Measurements from ENCODE around the gene RBFOX1.

RBFOX1 gene

DNA sequence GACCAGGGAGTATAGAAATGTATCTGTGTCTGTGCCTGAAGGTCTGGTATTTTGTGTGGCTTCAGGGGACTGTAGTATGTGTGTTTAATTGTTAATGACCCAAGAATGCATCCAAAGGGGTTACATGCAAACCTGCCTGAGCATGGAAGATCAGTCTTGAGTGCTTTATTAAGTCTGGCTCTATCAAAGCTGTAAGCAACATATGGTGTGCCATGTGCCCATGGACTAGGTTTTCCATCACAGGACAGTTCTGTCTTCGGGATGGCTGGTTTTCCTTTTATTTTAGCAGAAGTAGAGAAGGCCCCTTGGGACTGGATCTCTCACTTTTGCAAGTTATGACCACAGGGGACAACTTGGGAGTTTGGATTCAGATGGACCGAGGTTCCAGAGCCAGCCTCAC, 18.2 kb downstream of the RBFOX1 start:
- Histone ChIP-seq H3K36me3 (ENCODE audit: control insufficient read depth in 2 of 2, insufficient read depth in 2 of 2, low read length in 2 of 2) (no peaks in the 10 kb centered on the region), H3K27me3 (ENCODE audit: control insufficient read depth in 1 of 2, insufficient read depth in 2 of 2, low read length in 2 of 2) (no peaks in the 10 kb centered on the region), H3K27ac (ENCODE audit: low read length) (no peak overlapping the region), H3K9me3 (ENCODE audit: control insufficient read depth in 2 of 2, low read length in 2 of 2) (no peaks in the 10 kb centered on the region), H3K9ac (ENCODE audit: low read length in 2 of 2) (no peak overlapping the region), H3K4me1 (ENCODE audit: control insufficient read depth, insufficient read depth, low read length) (no peaks in the 10 kb centered on the region), H3K4me3 (ENCODE audit: low read length in 2 of 2) (no peak overlapping the region)

DNA sequence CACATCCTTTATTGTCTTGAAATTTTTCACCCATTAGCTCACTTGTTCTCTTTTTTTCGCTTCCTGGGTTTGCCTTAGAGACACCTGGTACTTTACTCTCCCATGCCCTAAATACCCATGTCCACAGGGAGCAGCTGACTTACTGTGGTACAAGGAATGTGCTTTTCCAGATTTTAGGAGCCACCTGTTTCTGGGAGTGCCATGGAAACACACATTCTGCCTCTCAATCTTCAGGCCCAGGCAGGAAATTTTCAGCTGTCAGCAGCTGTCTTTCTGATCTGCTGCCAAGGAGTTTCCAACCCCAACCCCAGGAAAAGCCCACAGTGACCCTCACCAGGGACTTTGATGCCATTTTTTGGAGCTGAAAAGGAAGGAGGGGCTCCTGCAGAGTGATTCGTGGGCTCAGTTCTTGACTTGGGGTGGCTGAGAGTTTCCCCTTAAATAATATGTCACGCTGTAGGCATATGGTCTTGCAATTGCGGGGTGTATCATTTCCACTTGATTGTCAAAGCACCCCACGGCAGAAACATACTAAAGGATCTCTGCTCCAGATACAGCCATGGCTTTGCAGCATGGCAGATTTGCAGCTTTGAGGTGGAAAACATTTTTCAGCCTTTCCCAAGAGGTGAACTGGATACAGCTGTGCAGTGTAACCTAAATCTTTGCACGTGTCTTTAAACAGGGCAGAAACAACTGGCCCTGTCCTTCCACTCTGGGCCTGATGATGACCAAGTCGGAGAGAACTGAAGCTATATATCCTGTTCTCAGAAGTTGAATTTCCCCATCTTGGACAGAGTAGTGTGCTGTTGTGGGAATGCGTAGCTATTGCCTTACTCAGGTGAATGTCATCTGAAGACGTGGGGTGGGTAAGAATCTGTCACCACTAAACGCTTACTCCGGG, 19.2 kb downstream of the RBFOX1 start:
- H3K27ac ChIP-seq (ENCODE audit: low read length), result no peak overlapping the region
- H3K4me1 ChIP-seq (ENCODE audit: control insufficient read depth, insufficient read depth, low read length), result no peaks in the 10 kb centered on the region
- H3K9ac ChIP-seq (ENCODE audit: low read length in 2 of 2), result no peak overlapping the region
- no peaks in the 10 kb centered on the region for H3K36me3 ChIP-seq (ENCODE audit: control insufficient read depth in 2 of 2, insufficient read depth in 2 of 2, low read length in 2 of 2)
- no peak overlapping the region for H3K4me3 ChIP-seq (ENCODE audit: low read length in 2 of 2)
- no peaks in the 10 kb centered on the region for H3K27me3 ChIP-seq (ENCODE audit: control insufficient read depth in 1 of 2, insufficient read depth in 2 of 2, low read length in 2 of 2)
- H3K9me3 ChIP-seq (ENCODE audit: control insufficient read depth in 2 of 2, low read length in 2 of 2), result no peaks in the 10 kb centered on the region

DNA sequence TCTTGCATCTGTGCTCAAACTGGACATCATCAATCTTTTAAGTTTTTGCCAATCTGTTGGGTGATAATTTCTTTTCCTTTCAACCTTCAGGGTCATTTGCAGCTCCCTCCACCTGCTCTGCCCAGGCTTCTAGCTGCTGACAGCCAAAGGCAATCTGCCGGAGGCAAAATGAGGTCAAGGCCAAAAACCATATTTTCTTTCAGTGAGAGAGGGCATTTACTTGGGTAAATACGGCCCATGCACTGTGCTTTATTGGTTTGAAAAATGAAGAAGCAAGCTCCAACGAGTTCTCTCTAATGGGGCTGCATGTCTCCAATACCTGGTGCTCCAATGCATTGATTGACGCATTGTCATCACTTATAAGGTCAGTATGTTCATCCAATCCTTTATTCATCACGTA, 23.1 kb downstream of the RBFOX1 start:
- Histone ChIP-seq H3K36me3 (ENCODE audit: control insufficient read depth in 2 of 2, insufficient read depth in 2 of 2, low read length in 2 of 2) (no peaks in the 10 kb centered on the region), H3K27me3 (ENCODE audit: control insufficient read depth in 1 of 2, insufficient read depth in 2 of 2, low read length in 2 of 2) (no peaks in the 10 kb centered on the region), H3K9me3 (ENCODE audit: control insufficient read depth in 2 of 2, low read length in 2 of 2) (no peaks in the 10 kb centered on the region), H3K27ac (ENCODE audit: low read length) (no peak overlapping the region), H3K4me3 (ENCODE audit: low read length in 2 of 2) (no peak overlapping the region), H3K9ac (ENCODE audit: low read length in 2 of 2) (no peak overlapping the region), H3K4me1 (ENCODE audit: control insufficient read depth, insufficient read depth, low read length) (no peaks in the 10 kb centered on the region)

DNA sequence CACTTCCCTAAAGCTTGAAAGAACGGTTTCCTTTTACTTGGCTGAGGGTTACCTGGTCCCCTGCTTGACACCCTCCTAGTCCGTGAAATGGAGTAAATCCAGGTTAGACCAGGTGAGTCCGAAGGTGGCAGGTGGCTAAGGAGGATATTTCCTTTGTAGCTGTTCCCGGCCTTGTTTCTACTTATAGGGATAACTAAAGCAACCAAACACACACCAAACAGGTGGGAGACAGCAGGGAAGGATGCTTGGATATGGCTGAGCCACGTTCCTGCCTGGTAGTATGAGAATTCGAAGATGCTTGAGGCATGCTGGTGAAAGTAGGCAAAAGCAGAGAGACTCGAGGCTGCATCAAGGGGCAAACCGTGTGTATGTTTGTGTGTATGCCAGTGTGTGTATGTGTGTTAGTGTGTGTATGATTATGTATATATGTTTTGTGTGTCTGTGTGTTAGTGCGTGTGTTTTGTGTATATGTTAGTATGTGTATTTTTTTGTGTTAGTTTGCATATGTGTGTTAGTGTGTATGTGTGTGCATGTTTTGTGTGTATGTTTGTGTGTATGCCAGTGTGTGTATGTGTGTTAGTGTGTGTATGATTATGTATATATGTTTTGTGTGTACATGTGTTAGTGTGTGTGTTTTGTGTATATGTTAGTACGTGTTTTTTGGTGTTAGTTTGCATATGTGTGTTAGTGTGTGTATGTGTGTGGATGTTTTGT, 28.9 kb downstream of the RBFOX1 start:
- Histone ChIP-seq H3K36me3 (ENCODE audit: control insufficient read depth in 2 of 2, insufficient read depth in 2 of 2, low read length in 2 of 2) (no peaks in the 10 kb centered on the region), H3K4me1 (ENCODE audit: control insufficient read depth, insufficient read depth, low read length) (peaks cover 6% of the 10 kb centered on the region), H3K9ac (ENCODE audit: low read length in 2 of 2) (no peak overlapping the region), H3K27me3 (ENCODE audit: control insufficient read depth in 1 of 2, insufficient read depth in 2 of 2, low read length in 2 of 2) (no peaks in the 10 kb centered on the region), H3K9me3 (ENCODE audit: control insufficient read depth in 2 of 2, low read length in 2 of 2) (no peaks in the 10 kb centered on the region), H3K27ac (ENCODE audit: low read length) (no peak overlapping the region), H3K4me3 (ENCODE audit: low read length in 2 of 2) (no peak overlapping the region)

DNA sequence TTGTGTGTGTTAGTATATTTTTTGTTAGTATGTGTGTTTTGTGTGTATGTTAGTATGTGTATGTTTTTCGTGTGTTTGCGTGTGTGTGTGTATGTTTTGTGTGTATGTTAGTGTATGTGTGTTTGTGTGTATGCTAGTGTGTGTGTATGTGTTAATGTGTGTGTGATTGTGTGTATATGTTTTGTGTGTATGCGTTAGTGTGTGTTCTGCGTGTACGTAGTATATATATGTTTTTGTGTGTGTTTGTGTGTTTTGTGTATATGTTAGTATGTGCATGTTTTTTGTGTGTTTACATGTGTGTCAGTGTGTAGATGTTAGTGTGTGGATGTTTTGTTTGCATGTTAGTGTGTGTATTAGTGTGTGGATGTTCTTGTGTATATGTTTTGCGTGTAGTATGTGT, 29.6 kb downstream of the RBFOX1 start:
- Histone ChIP-seq H3K27me3 (ENCODE audit: control insufficient read depth in 1 of 2, insufficient read depth in 2 of 2, low read length in 2 of 2) (no peaks in the 10 kb centered on the region), H3K4me1 (ENCODE audit: control insufficient read depth, insufficient read depth, low read length) (peaks cover 6% of the 10 kb centered on the region), H3K4me3 (ENCODE audit: low read length in 2 of 2) (no peak overlapping the region), H3K9ac (ENCODE audit: low read length in 2 of 2) (no peak overlapping the region), H3K36me3 (ENCODE audit: control insufficient read depth in 2 of 2, insufficient read depth in 2 of 2, low read length in 2 of 2) (no peaks in the 10 kb centered on the region), H3K27ac (ENCODE audit: low read length) (no peak overlapping the region), H3K9me3 (ENCODE audit: control insufficient read depth in 2 of 2, low read length in 2 of 2) (no peaks in the 10 kb centered on the region)

DNA sequence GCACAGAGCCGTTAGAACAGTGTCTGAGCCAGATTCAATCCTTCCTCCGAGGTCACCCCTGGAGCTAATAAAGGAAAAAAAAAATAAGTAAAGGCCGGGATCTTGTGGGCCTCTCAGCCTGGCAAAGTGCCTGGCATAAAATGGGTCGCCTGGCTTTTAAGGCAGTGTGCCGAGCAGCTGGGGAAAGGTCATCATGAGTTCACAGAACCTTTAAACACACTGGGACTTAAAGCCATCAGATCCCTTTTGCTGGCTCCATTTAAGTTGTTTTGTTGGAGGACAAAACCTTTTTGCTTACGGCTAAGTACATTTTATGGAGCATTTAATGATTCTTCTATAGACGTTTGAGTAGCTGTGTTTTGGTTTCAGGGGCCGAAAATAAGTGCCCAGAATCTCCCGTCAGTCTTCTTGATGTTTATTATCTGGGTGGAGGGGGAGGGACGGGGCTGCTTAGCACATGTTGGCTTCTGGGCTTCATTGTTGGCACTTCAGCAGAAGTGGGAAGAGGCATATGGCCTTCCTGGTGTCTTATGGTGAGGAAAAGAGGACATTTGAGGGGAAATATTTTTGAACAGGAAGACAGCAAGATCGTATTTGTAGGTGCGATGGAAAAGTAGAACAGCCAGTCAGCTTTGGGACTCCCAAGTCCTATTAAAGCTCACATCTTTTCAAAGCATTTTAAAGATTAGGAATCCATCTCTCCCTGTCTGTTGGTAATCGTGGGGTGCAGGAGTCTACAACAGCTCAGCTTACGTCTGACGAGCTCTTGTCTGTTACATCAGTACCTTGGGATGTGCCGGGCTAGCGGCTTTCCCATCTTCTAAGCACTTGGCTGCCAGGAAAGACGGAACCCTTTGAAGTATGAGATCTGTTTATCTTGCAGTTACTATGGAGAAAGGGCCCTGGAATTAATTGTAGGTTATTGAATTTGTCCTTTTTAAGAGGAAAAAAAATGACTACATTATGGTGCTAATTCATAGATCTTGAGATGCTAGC, 31.1 kb downstream of the RBFOX1 start:
- H3K9me3 ChIP-seq (ENCODE audit: control insufficient read depth in 2 of 2, low read length in 2 of 2), result no peaks in the 10 kb centered on the region
- no peaks in the 10 kb centered on the region for H3K36me3 ChIP-seq (ENCODE audit: control insufficient read depth in 2 of 2, insufficient read depth in 2 of 2, low read length in 2 of 2)
- no peaks in the 10 kb centered on the region for H3K27me3 ChIP-seq (ENCODE audit: control insufficient read depth in 1 of 2, insufficient read depth in 2 of 2, low read length in 2 of 2)
- peaks cover 6% of the 10 kb centered on the region for H3K4me1 ChIP-seq (ENCODE audit: control insufficient read depth, insufficient read depth, low read length)
- H3K27ac ChIP-seq (ENCODE audit: low read length), result no peak overlapping the region
- no peak overlapping the region for H3K9ac ChIP-seq (ENCODE audit: low read length in 2 of 2)
- no peak overlapping the region for H3K4me3 ChIP-seq (ENCODE audit: low read length in 2 of 2)

DNA sequence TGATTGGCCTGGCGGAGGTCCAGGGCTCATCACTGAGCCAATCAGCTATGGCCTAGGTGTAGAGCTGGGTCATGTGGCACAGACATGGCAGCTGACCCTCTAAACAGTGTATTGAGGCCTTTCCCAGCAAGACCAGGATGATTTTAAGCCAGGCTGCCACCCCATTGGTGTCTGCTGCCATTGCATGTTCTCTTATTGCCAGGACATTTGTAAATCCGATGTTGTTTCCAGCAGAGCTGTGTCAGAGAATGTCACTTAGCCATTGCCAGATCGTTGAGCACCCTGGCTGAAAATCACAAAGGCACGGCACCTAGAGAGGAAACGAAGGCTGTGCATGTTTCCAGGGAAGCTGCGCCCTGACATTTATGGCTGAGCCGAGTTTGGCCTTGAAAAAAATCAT, 33.4 kb downstream of the RBFOX1 start:
- Histone ChIP-seq H3K36me3 (ENCODE audit: control insufficient read depth in 2 of 2, insufficient read depth in 2 of 2, low read length in 2 of 2) (no peaks in the 10 kb centered on the region), H3K4me1 (ENCODE audit: control insufficient read depth, insufficient read depth, low read length) (peaks cover 6% of the 10 kb centered on the region), H3K9ac (ENCODE audit: low read length in 2 of 2) (no peak overlapping the region), H3K27me3 (ENCODE audit: control insufficient read depth in 1 of 2, insufficient read depth in 2 of 2, low read length in 2 of 2) (no peaks in the 10 kb centered on the region), H3K9me3 (ENCODE audit: control insufficient read depth in 2 of 2, low read length in 2 of 2) (no peaks in the 10 kb centered on the region), H3K4me3 (ENCODE audit: low read length in 2 of 2) (no peak overlapping the region), H3K27ac (ENCODE audit: low read length) (no peak overlapping the region)

DNA sequence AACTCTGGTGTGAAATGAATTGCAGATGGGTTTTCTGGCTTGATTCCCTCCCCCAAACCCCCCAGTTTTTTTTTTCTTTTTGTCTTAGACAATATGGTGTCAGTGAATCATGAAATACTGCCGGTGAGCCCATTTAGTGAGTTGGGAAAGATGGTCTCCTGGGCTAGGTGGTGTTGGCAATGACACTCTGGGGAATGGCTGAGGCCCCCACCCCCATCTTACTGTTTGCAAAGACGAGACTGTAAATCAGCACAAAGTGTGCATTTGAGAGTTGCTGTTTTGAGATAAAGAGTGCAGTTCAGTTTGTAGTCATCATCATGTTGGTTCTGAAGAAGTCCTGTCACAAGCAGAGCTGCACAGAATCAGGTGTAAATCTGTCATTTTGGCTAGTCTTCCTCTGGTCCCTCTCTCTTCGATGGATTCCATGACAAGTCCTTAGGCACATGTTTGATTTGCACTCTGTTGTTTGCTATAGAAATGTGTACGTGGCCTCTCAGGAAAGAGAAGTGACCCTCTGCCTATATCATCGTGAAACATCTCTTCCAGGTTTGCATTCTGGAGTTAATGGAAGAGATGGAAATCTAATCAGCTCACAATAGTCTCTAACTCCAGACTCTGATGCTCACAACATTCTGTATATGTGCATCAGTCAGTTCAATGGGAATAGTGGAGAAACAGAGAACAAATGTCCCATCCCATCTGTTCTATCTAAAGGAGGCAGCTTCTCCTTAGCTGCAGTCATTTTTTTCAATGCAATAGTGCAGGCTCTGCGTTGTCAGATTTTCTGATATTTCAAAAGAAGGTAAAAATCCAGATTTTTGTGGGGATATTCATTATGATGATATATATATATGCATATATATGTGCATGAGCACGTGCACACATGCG, 34.6 kb downstream of the RBFOX1 start:
- no peak overlapping the region for H3K4me3 ChIP-seq (ENCODE audit: low read length in 2 of 2)

DNA sequence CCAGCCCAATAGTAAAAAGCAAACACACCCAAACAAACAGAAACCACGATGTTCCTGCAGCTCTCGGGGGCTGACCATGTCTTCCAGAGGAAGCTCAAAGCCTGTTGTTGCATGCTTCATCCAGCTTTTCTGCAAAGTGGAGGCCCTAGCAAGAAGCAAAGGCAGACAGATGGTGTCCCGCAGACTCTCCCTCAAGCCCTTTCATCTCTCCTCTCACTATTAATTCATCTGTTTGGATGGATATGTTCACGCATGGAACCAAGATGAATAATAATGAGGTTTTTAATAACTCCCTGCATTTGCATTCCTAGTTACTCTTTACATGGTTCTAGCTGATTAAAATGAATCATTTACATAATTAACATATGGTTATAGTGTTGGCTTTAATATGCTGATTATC, 36.6 kb downstream of the RBFOX1 start:
- no peaks in the 10 kb centered on the region for H3K36me3 ChIP-seq (ENCODE audit: control insufficient read depth in 2 of 2, insufficient read depth in 2 of 2, low read length in 2 of 2)
- no peaks in the 10 kb centered on the region for H3K9me3 ChIP-seq (ENCODE audit: control insufficient read depth in 2 of 2, low read length in 2 of 2)
- H3K4me3 ChIP-seq (ENCODE audit: low read length in 2 of 2), result no peak overlapping the region
- H3K27ac ChIP-seq (ENCODE audit: low read length), result no peak overlapping the region
- H3K4me1 ChIP-seq (ENCODE audit: control insufficient read depth, insufficient read depth, low read length), result no peaks in the 10 kb centered on the region
- no peak overlapping the region for H3K9ac ChIP-seq (ENCODE audit: low read length in 2 of 2)
- H3K27me3 ChIP-seq (ENCODE audit: control insufficient read depth in 1 of 2, insufficient read depth in 2 of 2, low read length in 2 of 2), result no peaks in the 10 kb centered on the region

More for the DNA sequence above, 34.6 kb downstream of the RBFOX1 start:
- Histone ChIP-seq H3K36me3 (ENCODE audit: control insufficient read depth in 2 of 2, insufficient read depth in 2 of 2, low read length in 2 of 2) (no peaks in the 10 kb centered on the region), H3K4me1 (ENCODE audit: control insufficient read depth, insufficient read depth, low read length) (peaks cover 6% of the 10 kb centered on the region), H3K9ac (ENCODE audit: low read length in 2 of 2) (no peak overlapping the region), H3K9me3 (ENCODE audit: control insufficient read depth in 2 of 2, low read length in 2 of 2) (no peaks in the 10 kb centered on the region), H3K27ac (ENCODE audit: low read length) (no peak overlapping the region), H3K27me3 (ENCODE audit: control insufficient read depth in 1 of 2, insufficient read depth in 2 of 2, low read length in 2 of 2) (no peaks in the 10 kb centered on the region)

DNA sequence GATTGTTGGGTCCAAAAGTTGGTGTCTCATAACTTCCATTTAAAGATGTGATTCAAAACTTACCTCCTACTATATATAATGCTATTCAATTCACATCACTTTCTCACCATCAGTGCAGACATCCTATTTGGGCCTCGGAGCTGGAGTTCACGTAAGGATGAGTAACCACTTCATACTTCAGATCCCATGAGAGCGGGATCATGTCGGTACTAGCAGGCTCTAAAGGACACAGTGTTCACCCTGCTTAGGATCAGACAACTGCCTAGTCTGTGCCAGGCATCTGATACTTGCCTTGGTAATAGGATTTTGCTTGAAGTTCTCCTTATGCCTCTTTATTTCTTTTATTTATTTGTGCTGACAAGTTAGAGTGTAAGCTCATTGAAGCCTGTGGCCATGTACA, 39.5 kb downstream of the RBFOX1 start:
- Histone ChIP-seq H3K36me3 (ENCODE audit: control insufficient read depth in 2 of 2, insufficient read depth in 2 of 2, low read length in 2 of 2) (no peaks in the 10 kb centered on the region), H3K9me3 (ENCODE audit: control insufficient read depth in 2 of 2, low read length in 2 of 2) (no peaks in the 10 kb centered on the region), H3K4me3 (ENCODE audit: low read length in 2 of 2) (no peak overlapping the region), H3K4me1 (ENCODE audit: control insufficient read depth, insufficient read depth, low read length) (no peaks in the 10 kb centered on the region), H3K27ac (ENCODE audit: low read length) (no peak overlapping the region), H3K9ac (ENCODE audit: low read length in 2 of 2) (no peak overlapping the region), H3K27me3 (ENCODE audit: control insufficient read depth in 1 of 2, insufficient read depth in 2 of 2, low read length in 2 of 2) (peaks cover 0 to 1% of the 10 kb centered on the region in 2 donors)
